HepG2 (cell line): ENCODE measurements around the gene ORC1. TPM values are rescaled to one million over a fixed set of nuclear protein-coding genes. Genes with fewer than 3 reads are reported as not detected.

Source experiments
- NFE2L1 ChIP-seq: sonication (generic); formaldehyde crosslinking; IDR thresholded peaks from 2 replicates; pipeline ENCODE4 v1.4.0; 2020; ENCODE audit warnings: missing genetic modification reagents, mild to moderate bottlenecking, borderline replicate concordance
- PRMT3 ChIP-seq: sonication (generic); formaldehyde crosslinking; IDR thresholded peaks from 2 replicates; pipeline ENCODE4 v1.8.1; 2022; ENCODE audit warnings: low read depth, mild to moderate bottlenecking, moderate library complexity, missing genetic modification reagents, borderline replicate concordance
- RORA ChIP-seq: sonication (generic); formaldehyde crosslinking; IDR thresholded peaks from 2 replicates; pipeline ENCODE4 v1.5.0; 2020; ENCODE audit warnings: mild to moderate bottlenecking, missing genetic modification reagents, moderate library complexity
- SKI ChIP-seq: fragments of 450-650 bp; IDR thresholded peaks from one replicate; pipeline ENCODE4 v1.6.1; 2018; ENCODE audit warnings: mild to moderate bottlenecking; ENCODE audit not compliant: partially characterized antibody
- TAF15 ChIP-seq: fragments of 200-400 bp; formaldehyde crosslinking; IDR thresholded peaks from one replicate; pipeline ENCODE4 v1.6.1; 2018; ENCODE audit warnings: mild to moderate bottlenecking, low read depth, low read length; ENCODE audit not compliant: poor library complexity, severe bottlenecking
- TOE1 ChIP-seq: sonication (generic); formaldehyde crosslinking; IDR thresholded peaks from 2 replicates; pipeline ENCODE4 v1.4.0; 2020; ENCODE audit warnings: mild to moderate bottlenecking, missing genetic modification reagents
- TP53 ChIP-seq: sonication (generic); formaldehyde crosslinking; conservative IDR thresholded peaks from 2 replicates; pipeline ENCODE4 v1.4.0; 2020; ENCODE audit warnings: missing genetic modification reagents
- ZMYM3 ChIP-seq: sonication (generic); formaldehyde crosslinking; IDR thresholded peaks from 2 replicates; pipeline ENCODE4 v1.5.1; 2020; ENCODE audit warnings: mild to moderate bottlenecking, missing genetic modification reagents
- ZNF317 ChIP-seq: sonication (generic); formaldehyde crosslinking; IDR thresholded peaks from 2 replicates; pipeline ENCODE4 v1.5.0; 2020; ENCODE audit warnings: mild to moderate bottlenecking, missing genetic modification reagents
- ZNF616 ChIP-seq: sonication (generic); formaldehyde crosslinking; IDR thresholded peaks from 2 replicates; pipeline ENCODE4 v1.5.0; 2020; ENCODE audit warnings: low read depth, mild to moderate bottlenecking, missing genetic modification reagents
- ZNF747 ChIP-seq: sonication (generic); formaldehyde crosslinking; IDR thresholded peaks from 2 replicates; pipeline ENCODE4 v1.8.1; 2023; ENCODE audit warnings: missing genetic modification reagents, mild to moderate bottlenecking, borderline replicate concordance
- ZNF768 ChIP-seq: sonication (generic); formaldehyde crosslinking; IDR thresholded peaks from 2 replicates; pipeline ENCODE4 v1.4.0; 2020; ENCODE audit warnings: missing genetic modification reagents
- polyA plus RNA-seq, 8 experiments: library from polyadenylated mRNA; depleted of rRNA in 3 of 8; stranded (reverse) in 7 of 8; unstranded in 1 of 8; fragments of >200 nt; fragmentation: Illumina TruSeq in 4 of 8; extraction: Trizol in 4 of 8; gene quantifications; 2 replicates each; pipeline versions ENCODE4 v1.2.1 to v1.2.3, GENCODE V29; 2011 to 2016; ENCODE audit warnings: low read depth in 4 of 8, missing spikeins in 1 of 8, mixed read lengths in 1 of 8; ENCODE audit not compliant: insufficient read depth in 1 of 8
- total RNA-seq, 5 experiments: library from RNA; depleted of rRNA; stranded (reverse); fragments of >200 nt; fragmentation: Illumina TruSeq; extraction: Trizol; gene quantifications; 2 replicates each; pipeline ENCODE4 v1.2.3, GENCODE V29; 2016; ENCODE audit warnings: low read depth in 1 of 5
- TF ChIP-seq, protein P1 (sequence below): IDR thresholded peaks from 2 replicates; pipeline ENCODE4 v1.6.1; 2016; ENCODE audit warnings: missing genetic modification reagents, missing compliant biosample characterization
- TF ChIP-seq, protein P2 (sequence below): sonication (generic); formaldehyde crosslinking; IDR thresholded peaks from 2 replicates; pipeline ENCODE4 v1.4.0; 2020; ENCODE audit warnings: missing genetic modification reagents, borderline replicate concordance
- TF ChIP-seq, protein P3 (sequence below): sonication (generic); formaldehyde crosslinking; IDR thresholded peaks from 2 replicates; pipeline ENCODE4 v1.8.0; 2022; ENCODE audit warnings: missing genetic modification reagents, mild to moderate bottlenecking, borderline replicate concordance
- TF ChIP-seq, protein P4 (sequence below): sonication (generic); formaldehyde crosslinking; IDR thresholded peaks from 2 replicates; pipeline ENCODE4 v1.5.0; 2020; ENCODE audit warnings: missing genetic modification reagents
- TF ChIP-seq, protein P5 (sequence below): sonication (generic); formaldehyde crosslinking; IDR thresholded peaks from 2 replicates; pipeline ENCODE4 v1.4.0; 2020; ENCODE audit warnings: mild to moderate bottlenecking, missing genetic modification reagents
- TF ChIP-seq, protein P6 (sequence below): IDR thresholded peaks from 2 replicates; pipeline ENCODE4 v1.6.1; 2016; ENCODE audit warnings: missing compliant biosample characterization, missing genetic modification reagents, borderline replicate concordance
- TF ChIP-seq, protein P7 (sequence below): IDR thresholded peaks from 2 replicates; pipeline ENCODE4 v1.6.1; 2012; ENCODE audit warnings: low read depth, low read length, improper control_type of control experiment

ORC1 gene
- total and polyA plus RNA-seq, 2 of the 13 experiments (the other 11 are each of a cell fraction or from before 2014, with no cell fraction given): 7.0 to 23.5 TPM

DNA sequence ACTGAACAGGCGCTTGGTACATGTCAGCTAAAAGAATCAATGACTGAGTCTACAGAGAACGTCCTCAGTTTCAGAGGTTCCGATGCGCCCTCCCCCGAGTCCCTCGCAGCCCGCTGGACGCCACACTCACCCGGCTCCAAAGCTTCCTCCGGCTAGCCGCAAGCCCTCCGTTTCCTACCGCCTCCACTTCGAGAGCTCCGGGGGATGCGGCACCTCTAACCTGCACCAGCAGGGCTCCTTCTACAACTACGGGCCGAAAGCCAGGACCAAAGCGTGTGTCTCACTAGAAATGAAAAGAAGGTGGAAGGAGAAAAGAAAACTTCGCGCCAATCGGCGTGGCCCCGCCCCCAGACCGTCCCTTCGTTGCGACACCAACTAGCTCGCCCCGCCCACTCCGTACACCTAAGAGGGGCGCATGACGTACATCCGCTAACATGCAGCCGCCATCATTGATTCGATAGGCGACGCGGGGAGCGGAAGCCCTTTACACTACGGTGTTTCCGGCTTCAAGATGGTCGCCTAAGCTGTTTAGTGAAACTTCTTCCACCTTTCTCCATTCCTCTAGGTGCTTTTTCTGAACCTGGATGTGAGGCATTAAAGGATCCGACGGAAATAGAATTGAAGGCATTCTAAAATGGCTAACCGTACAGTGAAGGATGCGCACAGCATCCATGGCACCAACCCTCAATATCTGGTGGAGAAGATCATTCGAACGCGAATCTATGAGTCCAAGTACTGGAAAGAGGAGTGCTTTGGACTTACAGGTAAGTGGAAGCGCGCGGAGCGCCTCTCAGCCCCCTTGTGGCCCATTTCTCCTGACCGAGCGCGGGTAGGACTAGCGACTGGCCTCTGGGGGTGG is at the start of gene ORC1, which contains the start of gene PRPF38A (continued):
- TF ChIP-seq TP53 (CRISPR knock-in tag): no peak
- TF ChIP-seq, protein P1, sequence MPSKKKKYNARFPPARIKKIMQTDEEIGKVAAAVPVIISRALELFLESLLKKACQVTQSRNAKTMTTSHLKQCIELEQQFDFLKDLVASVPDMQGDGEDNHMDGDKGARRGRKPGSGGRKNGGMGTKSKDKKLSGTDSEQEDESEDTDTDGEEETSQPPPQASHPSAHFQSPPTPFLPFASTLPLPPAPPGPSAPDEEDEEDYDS: peak; percentile 88
- TF ChIP-seq SKI: no peak
- peak; percentile 79; the same call in 1 of the 2 replicates for TF ChIP-seq PRMT3
- TF ChIP-seq, protein P2, sequence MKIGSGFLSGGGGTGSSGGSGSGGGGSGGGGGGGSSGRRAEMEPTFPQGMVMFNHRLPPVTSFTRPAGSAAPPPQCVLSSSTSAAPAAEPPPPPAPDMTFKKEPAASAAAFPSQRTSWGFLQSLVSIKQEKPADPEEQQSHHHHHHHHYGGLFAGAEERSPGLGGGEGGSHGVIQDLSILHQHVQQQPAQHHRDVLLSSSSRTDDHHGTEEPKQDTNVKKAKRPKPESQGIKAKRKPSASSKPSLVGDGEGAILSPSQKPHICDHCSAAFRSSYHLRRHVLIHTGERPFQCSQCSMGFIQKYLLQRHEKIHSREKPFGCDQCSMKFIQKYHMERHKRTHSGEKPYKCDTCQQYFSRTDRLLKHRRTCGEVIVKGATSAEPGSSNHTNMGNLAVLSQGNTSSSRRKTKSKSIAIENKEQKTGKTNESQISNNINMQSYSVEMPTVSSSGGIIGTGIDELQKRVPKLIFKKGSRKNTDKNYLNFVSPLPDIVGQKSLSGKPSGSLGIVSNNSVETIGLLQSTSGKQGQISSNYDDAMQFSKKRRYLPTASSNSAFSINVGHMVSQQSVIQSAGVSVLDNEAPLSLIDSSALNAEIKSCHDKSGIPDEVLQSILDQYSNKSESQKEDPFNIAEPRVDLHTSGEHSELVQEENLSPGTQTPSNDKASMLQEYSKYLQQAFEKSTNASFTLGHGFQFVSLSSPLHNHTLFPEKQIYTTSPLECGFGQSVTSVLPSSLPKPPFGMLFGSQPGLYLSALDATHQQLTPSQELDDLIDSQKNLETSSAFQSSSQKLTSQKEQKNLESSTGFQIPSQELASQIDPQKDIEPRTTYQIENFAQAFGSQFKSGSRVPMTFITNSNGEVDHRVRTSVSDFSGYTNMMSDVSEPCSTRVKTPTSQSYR: no peak
- TF ChIP-seq, protein P3, sequence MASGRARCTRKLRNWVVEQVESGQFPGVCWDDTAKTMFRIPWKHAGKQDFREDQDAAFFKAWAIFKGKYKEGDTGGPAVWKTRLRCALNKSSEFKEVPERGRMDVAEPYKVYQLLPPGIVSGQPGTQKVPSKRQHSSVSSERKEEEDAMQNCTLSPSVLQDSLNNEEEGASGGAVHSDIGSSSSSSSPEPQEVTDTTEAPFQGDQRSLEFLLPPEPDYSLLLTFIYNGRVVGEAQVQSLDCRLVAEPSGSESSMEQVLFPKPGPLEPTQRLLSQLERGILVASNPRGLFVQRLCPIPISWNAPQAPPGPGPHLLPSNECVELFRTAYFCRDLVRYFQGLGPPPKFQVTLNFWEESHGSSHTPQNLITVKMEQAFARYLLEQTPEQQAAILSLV (CRISPR knock-in tag): 0 out of 2 replicates have a peak, but pooled peaks have one; percentile 50
- no peak for TF ChIP-seq TAF15
- TF ChIP-seq ZNF317 (CRISPR knock-in tag): peak; percentile 75
- 0 out of 2 replicates have a peak, but pooled peaks have one; percentile 7 for TF ChIP-seq ZMYM3
- TF ChIP-seq, protein P4, sequence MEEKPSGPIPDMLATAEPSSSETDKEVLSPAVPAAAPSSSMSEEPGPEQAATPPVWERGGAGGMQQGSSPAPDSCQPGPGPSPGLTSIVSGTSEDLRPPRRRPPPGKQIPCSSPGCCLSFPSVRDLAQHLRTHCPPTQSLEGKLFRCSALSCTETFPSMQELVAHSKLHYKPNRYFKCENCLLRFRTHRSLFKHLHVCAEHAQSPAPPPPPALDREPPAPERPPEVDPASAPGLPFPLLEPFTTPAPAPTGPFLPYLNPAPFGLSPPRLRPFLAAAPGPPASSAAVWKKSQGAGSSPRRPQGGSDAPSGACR (CRISPR knock-in tag): no peak
- TF ChIP-seq, protein P5, sequence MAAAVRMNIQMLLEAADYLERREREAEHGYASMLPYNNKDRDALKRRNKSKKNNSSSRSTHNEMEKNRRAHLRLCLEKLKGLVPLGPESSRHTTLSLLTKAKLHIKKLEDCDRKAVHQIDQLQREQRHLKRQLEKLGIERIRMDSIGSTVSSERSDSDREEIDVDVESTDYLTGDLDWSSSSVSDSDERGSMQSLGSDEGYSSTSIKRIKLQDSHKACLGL (CRISPR knock-in tag): no peak; the same call in 1 of the 2 replicates
- no peak for TF ChIP-seq ZNF616 (CRISPR knock-in tag)
- peak; percentile 86; the same call in 1 of the 2 replicates for TF ChIP-seq ZNF747
- TF ChIP-seq TOE1: no peak
- TF ChIP-seq, protein P6, sequence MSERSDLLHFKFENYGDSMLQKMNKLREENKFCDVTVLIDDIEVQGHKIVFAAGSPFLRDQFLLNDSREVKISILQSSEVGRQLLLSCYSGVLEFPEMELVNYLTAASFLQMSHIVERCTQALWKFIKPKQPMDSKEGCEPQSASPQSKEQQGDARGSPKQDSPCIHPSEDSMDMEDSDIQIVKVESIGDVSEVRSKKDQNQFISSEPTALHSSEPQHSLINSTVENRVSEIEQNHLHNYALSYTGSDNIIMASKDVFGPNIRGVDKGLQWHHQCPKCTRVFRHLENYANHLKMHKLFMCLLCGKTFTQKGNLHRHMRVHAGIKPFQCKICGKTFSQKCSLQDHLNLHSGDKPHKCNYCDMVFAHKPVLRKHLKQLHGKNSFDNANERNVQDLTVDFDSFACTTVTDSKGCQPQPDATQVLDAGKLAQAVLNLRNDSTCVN (CRISPR knock-in tag): no peak
- no peak for TF ChIP-seq ZNF768 (CRISPR knock-in tag)
- TF ChIP-seq NFE2L1: no peak
- TF ChIP-seq RORA (CRISPR knock-in tag): no peak
- TF ChIP-seq, protein P7, sequence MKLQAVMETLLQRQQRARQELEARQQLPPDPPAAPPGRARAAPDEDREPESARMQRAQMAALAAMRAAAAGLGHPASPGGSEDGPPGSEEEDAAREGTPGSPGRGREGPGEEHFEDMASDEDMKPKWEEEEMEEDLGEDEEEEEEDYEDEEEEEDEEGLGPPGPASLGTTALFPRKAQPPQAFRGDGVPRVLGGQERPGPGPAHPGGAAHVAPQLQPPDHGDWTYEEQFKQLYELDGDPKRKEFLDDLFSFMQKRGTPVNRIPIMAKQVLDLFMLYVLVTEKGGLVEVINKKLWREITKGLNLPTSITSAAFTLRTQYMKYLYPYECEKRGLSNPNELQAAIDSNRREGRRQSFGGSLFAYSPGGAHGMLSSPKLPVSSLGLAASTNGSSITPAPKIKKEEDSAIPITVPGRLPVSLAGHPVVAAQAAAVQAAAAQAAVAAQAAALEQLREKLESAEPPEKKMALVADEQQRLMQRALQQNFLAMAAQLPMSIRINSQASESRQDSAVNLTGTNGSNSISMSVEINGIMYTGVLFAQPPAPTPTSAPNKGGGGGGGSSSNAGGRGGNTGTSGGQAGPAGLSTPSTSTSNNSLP: 0 out of 2 replicates have a peak, but pooled peaks have one; percentile 10
